Activated naive CD8-positive, alpha-beta T cell (primary cell): Measurements from ENCODE around the gene SLC23A2.
"Not testable (repeated sequence)": the region's sequence is repeated elsewhere in the genome, so short reads cannot be mapped to it uniquely, and the experiment has no call there.

Experiments used
- H3K27ac Mint-ChIP-seq: one replicate; pipeline ENCODE4 v1.8.0; 2021; ENCODE audit warnings: mixed read lengths
- H3K27me3 Mint-ChIP-seq: one replicate; pipeline ENCODE4 v1.8.0; 2021; ENCODE audit warnings: mixed read lengths
- H3K36me3 Mint-ChIP-seq: one replicate; pipeline ENCODE4 v1.8.0; 2021; ENCODE audit warnings: mixed read lengths
- H3K4me1 Mint-ChIP-seq: one replicate; pipeline ENCODE4 v1.8.0; 2021; ENCODE audit warnings: low read depth, mixed read lengths
- H3K4me3 Mint-ChIP-seq: one replicate; pipeline ENCODE4 v1.8.0; 2021; ENCODE audit warnings: mild to moderate bottlenecking, mixed read lengths
- H3K9me3 Mint-ChIP-seq: one replicate; pipeline ENCODE4 v1.8.0; 2021; ENCODE audit warnings: low read depth, mixed read lengths

Gene SLC23A2

GRCh38 chr20:4942331-4942730, 59.0 kb downstream of the SLC23A2 start:
- no peak overlapping the region for H3K4me3 Mint-ChIP-seq
- peaks cover 7% of the 10 kb centered on the region for H3K36me3 Mint-ChIP-seq
- peaks cover 22% of the 10 kb centered on the region for H3K4me1 Mint-ChIP-seq
- H3K9me3 Mint-ChIP-seq: no peaks in the 10 kb centered on the region
- no peaks in the 10 kb centered on the region for H3K27me3 Mint-ChIP-seq
- no peak overlapping the region for H3K27ac Mint-ChIP-seq

- H3K9me3 Mint-ChIP-seq: no peaks in the 10 kb centered on the region
- no peak overlapping the region for H3K4me3 Mint-ChIP-seq
- H3K27ac Mint-ChIP-seq: no peak overlapping the region
- H3K4me1 Mint-ChIP-seq: peaks cover 15% of the 10 kb centered on the region
- peaks cover 7% of the 10 kb centered on the region for H3K36me3 Mint-ChIP-seq
- H3K27me3 Mint-ChIP-seq: no peaks in the 10 kb centered on the region
Measured at GRCh38 chr20:4937407-4938319, 63.6 kb downstream of the SLC23A2 start.

DNA sequence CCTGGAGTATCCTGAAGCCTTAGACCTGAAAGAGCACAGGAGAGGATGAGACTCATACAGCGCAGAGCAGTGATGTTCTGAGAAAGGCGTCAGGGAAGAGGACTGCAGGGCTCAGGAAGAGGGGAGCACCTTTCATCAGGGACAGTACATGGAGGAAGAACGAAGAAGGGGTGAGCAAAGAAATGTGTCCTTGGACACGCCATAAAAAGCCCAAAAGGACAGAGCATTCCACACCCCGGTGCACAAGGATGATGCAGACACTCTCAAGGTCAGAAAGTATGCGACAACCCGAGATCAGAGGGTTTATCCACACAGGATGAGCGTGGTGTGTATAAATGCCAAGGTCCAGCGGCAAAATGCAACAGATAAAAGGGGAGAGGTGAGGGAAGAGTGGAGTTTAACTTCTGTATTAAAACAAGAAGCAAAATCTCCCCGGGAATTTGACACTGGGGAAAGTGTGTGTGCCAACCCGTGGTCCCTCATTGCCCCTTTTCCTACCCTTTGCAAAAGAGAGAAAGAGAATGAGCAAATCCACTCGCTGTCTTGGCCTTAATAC, 64.4 kb downstream of the SLC23A2 start:
- Mint-ChIP-seq H3K9me3 (no peaks in the 10 kb centered on the region), H3K27me3 (no peaks in the 10 kb centered on the region), H3K27ac (peak overlapping the region; percentile 34), H3K4me1 (peaks cover 7% of the 10 kb centered on the region), H3K4me3 (no peak overlapping the region), H3K36me3 (peaks cover 8% of the 10 kb centered on the region)

DNA sequence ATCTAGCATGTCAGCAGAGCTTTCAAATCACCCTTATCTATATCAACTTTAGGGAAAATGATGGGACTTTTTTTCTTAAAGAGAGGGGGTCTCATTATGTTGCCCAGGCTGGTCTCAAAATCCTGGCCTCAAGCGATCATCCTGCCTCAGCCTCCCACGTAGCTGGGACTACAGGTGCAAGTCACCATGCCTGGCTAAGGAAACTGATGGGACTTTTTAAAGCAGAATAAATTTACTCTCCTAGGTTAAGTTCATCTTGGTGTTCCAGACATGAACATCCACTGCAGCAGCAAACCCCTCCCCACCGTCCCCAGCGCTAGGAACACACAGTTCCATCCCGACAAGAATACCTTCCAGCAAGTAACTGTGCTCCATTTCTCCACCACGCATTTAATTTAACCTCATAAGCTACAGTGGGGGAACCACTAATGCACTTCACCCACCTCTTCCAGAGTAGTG, 64.9 kb downstream of the SLC23A2 start:
- Mint-ChIP-seq H3K9me3 (no peaks in the 10 kb centered on the region), H3K4me1 (peaks cover 5% of the 10 kb centered on the region), H3K36me3 (peaks cover 6% of the 10 kb centered on the region), H3K27me3 (no peaks in the 10 kb centered on the region), H3K27ac (no peak overlapping the region), H3K4me3 (no peak overlapping the region)

- H3K36me3 Mint-ChIP-seq: peaks cover 13% of the 10 kb centered on the region
- no peak overlapping the region for H3K4me3 Mint-ChIP-seq
- no peaks in the 10 kb centered on the region for H3K9me3 Mint-ChIP-seq
- H3K27me3 Mint-ChIP-seq: no peaks in the 10 kb centered on the region
- no peak overlapping the region for H3K27ac Mint-ChIP-seq
- H3K4me1 Mint-ChIP-seq: peaks cover 7% of the 10 kb centered on the region
Measured at GRCh38 chr20:4932061-4932460, 69.2 kb downstream of the SLC23A2 start.

DNA sequence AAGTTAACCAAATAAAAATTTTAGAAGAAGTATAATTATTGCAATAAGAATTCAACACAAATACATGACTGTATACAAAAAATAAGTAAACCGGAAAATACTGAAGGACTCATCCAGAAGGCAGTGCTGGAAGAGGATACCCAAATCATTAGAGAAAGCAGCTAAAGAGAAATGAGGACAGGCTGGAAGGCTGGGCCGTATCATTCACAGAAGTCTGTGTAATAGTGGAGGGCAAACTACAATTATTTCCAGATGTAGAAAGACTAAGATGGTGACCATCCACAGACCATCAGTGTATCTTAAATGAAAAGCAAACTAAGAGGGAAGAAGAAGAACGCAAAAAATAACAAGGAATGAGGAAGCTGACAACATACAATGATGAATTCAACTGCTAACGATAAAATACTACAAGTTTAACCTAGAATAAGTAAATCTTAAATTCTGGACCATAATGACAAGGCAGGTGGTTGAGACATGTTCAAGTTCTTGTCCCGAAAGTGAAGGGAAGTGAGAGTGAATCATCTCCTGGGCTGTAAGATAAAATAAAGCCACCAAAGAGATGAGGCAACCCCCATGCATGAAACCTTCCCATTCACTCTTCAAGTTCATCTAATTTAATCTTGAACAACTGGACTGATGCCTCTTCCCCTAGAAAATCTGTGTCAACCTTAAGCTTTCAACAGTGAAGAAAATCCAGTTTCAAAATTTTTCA, 71.5 kb downstream of the SLC23A2 start:
- Mint-ChIP-seq H3K4me3 (no peak overlapping the region), H3K27ac (no peak overlapping the region), H3K9me3 (no peaks in the 10 kb centered on the region), H3K36me3 (peaks cover 13% of the 10 kb centered on the region), H3K4me1 (peaks cover 9% of the 10 kb centered on the region), H3K27me3 (no peaks in the 10 kb centered on the region)

- H3K27ac Mint-ChIP-seq: no peak overlapping the region
- H3K27me3 Mint-ChIP-seq: no peaks in the 10 kb centered on the region
- no peak overlapping the region for H3K4me3 Mint-ChIP-seq
- H3K36me3 Mint-ChIP-seq: peaks cover 11% of the 10 kb centered on the region
- peaks cover 9% of the 10 kb centered on the region for H3K4me1 Mint-ChIP-seq
- H3K9me3 Mint-ChIP-seq: no peaks in the 10 kb centered on the region
Measured at GRCh38 chr20:4926531-4927156, 74.7 kb downstream of the SLC23A2 start.

GRCh38 chr20:4925842-4926530, 75.3 kb downstream of the SLC23A2 start:
- Mint-ChIP-seq H3K36me3 (peaks cover 9% of the 10 kb centered on the region), H3K9me3 (no peaks in the 10 kb centered on the region), H3K4me3 (no peak overlapping the region), H3K27me3 (no peaks in the 10 kb centered on the region), H3K27ac (peak overlapping the region; percentile 1), H3K4me1 (peaks cover 9% of the 10 kb centered on the region)

DNA sequence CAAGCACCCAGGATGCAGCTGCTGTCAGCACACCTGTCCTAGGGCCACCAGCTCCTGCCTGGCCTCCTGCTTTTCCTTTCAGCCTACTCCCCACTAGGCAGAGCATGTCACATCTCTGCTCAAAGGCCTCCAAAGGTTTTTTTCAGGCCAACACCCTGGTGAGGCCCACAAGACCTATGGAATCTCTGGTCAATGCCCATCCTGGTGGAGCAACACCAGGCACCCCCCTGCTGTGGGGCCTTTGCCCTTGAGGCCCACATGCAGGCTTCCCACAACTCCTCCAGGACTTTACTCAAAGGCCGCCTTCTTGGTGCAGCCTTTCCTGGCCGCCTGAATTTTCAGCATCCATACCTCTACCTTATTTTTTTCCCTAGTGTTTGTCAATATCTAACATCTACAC, 76.9 kb downstream of the SLC23A2 start:
- Mint-ChIP-seq H3K4me3 (no peak overlapping the region), H3K9me3 (no peaks in the 10 kb centered on the region), H3K4me1 (peaks cover 9% of the 10 kb centered on the region), H3K27me3 (no peaks in the 10 kb centered on the region), H3K36me3 (peaks cover 5% of the 10 kb centered on the region), H3K27ac (no peak overlapping the region)

DNA sequence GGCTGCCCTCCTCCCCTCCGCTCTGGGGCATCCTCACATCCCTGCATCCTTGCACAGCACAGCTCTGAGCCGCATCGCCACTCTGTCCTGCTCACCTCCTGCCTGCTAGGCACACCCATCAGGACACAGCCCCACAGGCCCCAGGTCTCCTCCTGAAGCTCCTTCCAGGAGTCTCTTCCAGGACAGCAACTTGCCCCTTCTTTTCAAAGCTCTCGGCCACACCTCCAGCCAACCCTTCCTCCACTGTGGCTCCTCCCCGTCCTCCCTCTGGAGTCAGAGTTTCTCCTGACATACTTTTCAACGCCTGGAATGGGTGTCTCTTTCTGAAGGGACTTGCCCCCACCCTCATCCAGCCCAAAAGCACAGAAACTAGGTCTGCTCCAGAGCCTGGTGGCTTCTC, 77.3 kb downstream of the SLC23A2 start:
- no peak overlapping the region for H3K27ac Mint-ChIP-seq
- peaks cover 5% of the 10 kb centered on the region for H3K36me3 Mint-ChIP-seq
- no peaks in the 10 kb centered on the region for H3K9me3 Mint-ChIP-seq

DNA sequence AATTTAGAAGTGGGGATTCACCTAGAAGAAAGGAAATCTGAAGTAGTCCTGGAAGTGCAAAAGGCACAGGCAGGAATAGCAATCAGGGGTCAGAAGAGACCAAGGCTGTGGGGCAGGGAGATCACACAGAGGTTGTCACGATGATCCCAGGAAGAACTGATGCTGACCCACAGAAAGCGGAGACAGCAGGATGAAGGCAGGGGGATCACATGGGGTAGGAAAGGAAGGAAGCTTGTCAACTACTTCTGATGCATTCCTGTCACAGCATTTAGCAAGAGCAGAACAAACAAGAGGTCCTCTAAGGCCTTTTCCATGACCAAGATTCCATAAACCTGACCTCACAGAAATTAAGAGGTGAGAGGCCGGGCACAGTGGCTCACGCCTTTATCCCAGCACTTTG, 79.1 kb downstream of the SLC23A2 start:
- Mint-ChIP-seq H3K4me1 (peaks cover 4% of the 10 kb centered on the region), H3K9me3 (no peaks in the 10 kb centered on the region), H3K36me3 (peaks cover 3% of the 10 kb centered on the region), H3K4me3 (no peak overlapping the region), H3K27ac (no peak overlapping the region), H3K27me3 (no peaks in the 10 kb centered on the region)

More for the DNA sequence above, 77.3 kb downstream of the SLC23A2 start:
- H3K4me1 Mint-ChIP-seq: peaks cover 9% of the 10 kb centered on the region
- no peak overlapping the region for H3K4me3 Mint-ChIP-seq
- no peaks in the 10 kb centered on the region for H3K27me3 Mint-ChIP-seq

DNA sequence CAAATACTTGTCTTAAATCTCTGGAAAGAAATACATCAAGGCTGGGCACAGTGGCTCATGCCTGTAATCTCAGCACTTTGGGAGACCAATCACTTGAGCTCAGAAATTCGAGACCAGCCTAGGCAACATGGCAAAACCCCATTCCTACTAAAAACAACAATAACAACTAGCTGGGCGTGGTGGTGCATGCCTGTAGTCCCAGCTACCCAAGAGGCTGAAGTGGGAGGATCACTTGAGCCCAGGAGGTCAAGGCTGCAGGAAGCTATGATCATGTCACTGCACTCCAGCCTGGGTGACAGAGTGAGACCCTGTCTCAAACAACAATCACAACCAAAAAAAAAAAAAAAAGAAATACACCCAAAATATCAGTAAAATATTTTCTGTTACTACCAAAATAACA, 80.0 kb downstream of the SLC23A2 start:
- H3K27me3 Mint-ChIP-seq, H3K36me3 Mint-ChIP-seq, H3K4me3 Mint-ChIP-seq, H3K27ac Mint-ChIP-seq, H3K9me3 Mint-ChIP-seq, H3K4me1 Mint-ChIP-seq: not testable (repeated sequence)

DNA sequence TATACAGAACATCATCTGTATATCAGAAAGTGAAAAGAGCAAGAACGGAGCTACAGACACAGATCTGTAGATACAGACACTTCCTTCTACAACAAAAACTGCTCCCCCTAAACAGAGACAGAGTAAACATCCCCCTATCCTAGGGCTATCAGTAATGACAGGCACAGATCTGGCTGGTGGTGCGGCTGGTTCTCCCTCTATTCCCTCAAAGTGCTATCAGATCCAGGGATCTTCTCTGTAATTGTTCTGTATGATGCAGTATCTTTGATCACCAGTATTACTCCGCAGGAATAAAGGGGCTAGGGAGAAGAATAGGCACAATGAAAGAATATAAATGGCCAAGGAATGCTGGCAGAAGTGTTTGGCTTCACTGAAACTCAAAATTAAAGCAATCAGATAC, 80.7 kb downstream of the SLC23A2 start:
- H3K36me3 Mint-ChIP-seq: peaks cover 3% of the 10 kb centered on the region
- H3K4me3 Mint-ChIP-seq: no peak overlapping the region
- no peaks in the 10 kb centered on the region for H3K9me3 Mint-ChIP-seq
- no peaks in the 10 kb centered on the region for H3K27me3 Mint-ChIP-seq
- H3K4me1 Mint-ChIP-seq: peaks cover 2% of the 10 kb centered on the region
- H3K27ac Mint-ChIP-seq: no peak overlapping the region

GRCh38 chr20:4920131-4920530, 81.2 kb downstream of the SLC23A2 start:
- no peaks in the 10 kb centered on the region for H3K27me3 Mint-ChIP-seq
- H3K4me3 Mint-ChIP-seq: no peak overlapping the region
- H3K36me3 Mint-ChIP-seq: peaks cover 3% of the 10 kb centered on the region
- no peak overlapping the region for H3K27ac Mint-ChIP-seq
- H3K9me3 Mint-ChIP-seq: no peaks in the 10 kb centered on the region
- no peaks in the 10 kb centered on the region for H3K4me1 Mint-ChIP-seq
